ENCODE data around the gene POLR2F.
A peak's percentile ranks its signal among the peaks of the same experiment; 100 is the strongest.

POLR2F gene

DNA sequence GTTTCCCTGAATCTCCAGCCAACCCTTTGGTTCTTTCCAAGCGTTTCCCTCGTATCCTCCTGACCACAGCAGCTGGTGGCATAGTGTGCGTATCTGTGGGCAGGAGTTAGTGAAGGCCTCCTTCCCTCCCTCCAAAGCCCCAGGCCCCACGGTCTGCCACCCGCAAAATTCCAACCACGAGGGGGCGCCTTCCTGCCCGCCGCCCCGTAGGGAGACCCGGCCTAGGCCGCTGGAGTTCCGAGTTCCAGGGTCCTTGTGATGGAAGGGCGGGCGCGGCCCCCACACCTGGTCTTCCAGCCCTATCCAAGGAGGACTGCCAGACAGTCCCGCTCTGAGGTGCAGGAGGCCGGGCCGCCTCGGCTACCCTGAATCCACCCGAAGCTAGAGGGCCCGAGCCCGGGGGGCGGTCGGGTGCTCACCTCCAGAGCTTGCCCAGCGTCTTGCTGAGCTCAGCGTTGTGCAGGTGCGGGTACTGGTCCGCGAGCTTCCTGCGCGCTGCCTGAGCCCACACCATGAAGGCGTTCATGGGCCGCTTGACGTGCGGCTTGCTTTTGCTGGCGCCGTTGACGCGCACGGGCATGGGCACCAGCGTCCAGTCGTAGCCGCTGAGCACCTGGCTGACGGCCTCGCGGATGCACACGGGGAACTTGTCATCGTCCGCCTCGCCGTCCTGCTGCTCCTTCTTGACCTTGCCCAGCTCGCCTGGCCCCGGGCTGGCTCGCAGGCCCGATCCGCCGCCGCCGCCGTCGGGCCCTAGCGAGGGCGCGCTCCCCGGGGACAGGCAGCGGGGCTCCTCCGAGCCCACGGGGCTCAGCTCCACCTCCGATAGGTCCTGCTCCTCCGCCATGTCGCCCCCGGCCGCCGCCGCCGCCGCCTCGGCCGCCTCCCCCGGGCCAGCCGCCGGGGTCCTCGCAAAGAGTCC lies 29.7 kb downstream of the POLR2F start:
- no peak for DNase-seq

DNA sequence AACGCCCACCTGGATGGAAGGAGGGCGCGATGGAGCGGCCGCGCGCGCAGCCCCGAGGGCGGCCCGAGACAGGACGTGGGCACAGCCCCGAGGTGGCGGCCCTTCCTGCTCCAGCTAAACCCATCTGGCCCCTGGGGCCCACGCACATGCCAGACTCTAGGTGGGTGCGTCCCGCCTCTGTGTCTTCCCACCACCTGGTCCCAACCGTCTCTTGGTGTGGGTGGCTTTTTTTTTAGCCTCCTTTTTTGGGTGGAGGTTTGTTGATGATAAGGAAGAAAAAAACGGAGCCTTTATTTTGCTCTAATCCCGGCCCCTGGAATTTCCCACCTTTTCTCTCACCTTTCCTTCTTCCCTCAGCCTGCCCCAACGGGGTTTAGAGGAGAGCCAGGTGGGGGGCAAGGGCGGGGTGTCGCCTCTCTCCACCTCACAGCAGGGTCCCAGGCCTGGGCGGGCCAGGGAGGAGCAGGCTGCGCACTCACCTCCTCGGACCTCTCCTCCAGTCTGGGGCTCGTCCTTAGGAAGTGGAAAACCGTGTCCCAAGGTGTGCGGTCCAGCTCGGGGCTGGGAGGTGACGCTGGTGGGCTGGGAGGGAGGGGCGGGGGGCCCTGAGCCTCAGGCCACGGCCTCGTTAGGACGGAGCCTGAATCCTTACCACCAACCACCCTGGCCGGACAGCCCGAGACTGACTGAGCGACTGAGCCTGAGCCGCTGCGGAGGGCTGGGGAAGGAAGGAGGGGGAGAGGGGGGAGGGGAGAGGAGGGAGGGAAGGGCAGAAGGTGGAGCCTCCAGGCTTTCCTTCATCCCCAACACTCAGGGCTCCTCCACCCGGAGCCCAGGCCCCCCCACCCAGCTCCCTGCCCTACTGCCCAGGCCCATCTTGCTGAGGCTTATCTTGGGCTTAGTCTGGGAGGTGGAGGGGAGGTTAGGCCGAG lies 30.6 kb downstream of the POLR2F start, which contains the start of gene SOX10:
SOX10 (minus strand) TSS at position 696 of the 932 bp plus-strand sequence. CDS start 771 bp downstream, outside the sequence.
- DNase-seq, result no peak

- no peak for DNase-seq
Measured at GRCh38 chr22:37985050-37985585, 31.6 kb downstream of the POLR2F start.

DNA sequence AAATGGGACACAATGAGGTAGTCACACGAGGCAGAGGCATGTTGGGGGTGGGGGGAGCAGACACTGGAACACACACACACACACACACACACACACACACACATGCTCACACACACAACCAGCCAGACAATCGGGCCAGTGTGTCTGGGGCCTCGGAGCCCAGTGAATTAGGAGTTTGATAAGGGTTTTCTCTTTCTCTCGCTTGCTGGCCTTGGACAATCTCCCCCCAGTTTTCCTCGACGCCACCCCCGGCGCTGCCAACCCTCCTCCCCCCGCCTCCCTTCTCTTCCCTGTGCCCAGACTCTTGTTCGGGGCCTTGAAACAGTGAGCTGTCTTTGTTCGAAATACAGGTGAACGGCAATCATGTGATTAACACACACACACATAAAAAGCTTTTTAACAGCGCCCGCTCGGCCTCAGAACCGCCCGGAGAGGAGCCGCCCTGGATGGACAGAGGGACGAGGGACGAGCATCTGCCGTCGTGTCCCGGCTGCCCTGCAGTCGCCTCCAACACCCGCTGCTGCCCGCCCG lies 32.3 kb downstream of the POLR2F start:
- no peak for DNase-seq

DNA sequence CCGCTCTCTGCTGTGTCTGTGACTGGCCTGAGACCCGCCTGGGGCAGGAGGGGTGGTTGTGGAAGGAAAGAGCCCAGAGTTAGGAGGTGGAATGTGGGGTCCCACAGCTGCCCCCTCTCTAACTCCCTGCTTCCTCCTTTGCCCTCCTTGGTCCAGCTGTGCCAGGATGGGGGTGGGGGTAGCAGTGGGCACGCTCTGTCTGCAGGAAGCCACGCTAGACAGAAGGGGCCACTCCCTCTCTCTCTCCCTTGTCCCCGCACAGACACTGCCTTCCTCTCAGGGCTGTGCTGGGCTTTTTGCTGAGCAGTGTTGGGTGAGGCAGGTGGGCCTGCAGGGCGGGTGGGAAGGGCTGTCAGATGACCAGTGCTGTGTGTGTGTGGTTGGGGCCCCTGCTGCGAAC lies 32.9 kb downstream of the POLR2F start:
- DNase-seq, result no peak

DNA sequence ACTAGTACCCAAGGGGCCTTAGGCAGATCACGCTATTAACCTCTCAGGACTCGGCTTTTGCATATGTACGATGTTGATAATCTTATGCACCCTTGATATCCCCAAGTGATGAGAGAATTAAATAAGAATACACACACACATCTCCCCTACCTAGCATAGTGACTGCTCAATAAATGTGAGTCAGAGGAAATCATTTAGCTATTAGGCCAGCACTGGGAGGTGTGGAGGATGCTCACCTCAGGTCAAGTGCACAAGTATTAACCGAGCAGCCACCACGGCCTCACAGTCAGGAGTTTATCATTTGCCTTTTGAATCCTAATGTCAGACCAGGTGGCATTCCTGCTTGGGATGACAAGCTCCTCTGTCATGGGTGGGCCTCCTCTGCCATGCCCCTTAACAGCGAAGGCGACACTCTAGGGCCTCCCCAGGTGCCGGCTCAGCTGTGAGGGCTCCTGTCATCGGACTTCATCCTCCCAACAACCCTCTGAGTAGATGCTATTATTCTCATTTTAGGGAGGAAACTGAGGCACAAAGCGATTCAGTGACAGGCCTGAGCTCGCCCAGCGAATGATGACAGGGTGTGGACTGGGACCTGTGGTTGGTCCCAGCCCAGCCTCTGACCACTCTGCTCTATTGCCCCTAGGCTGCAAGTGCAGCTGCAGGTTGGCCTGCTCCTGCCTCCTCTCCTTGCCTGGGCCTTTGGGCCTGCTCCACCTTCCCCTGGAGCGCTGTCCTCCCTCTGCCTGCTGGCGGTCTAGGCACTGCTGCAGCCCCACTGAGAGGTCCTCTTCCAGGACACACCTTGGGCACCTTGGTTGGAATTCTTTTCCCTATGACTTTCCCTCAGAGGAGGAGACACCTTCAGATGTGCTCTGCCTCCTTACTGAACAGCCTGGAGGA lies 35.9 kb downstream of the POLR2F start:
- DNase-seq, result no peak

DNA sequence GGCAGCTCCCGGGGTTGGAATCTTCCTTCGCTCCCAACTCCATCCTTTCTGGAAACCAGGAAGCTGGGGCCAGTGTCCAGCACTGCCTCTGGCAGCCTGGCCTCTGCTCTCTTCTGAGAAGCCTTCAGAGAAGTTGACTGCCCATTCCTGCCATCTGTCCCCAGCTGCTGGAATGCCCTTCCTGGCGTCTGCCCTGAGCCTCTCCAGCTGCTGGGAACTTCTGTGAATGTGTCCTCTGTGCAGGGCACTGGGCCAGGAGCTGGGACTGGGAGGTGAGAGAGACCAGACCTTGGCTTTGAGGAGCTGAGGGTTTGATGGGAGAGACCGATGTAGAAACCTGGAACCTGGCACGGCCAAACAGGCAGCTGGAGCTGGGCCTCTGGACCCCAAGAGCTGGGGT lies 36.8 kb downstream of the POLR2F start:
- no peak for DNase-seq

GRCh38 chr22:37990862-37991261 lies 37.4 kb downstream of the POLR2F start:
- DNase-seq, result no peak

DNA sequence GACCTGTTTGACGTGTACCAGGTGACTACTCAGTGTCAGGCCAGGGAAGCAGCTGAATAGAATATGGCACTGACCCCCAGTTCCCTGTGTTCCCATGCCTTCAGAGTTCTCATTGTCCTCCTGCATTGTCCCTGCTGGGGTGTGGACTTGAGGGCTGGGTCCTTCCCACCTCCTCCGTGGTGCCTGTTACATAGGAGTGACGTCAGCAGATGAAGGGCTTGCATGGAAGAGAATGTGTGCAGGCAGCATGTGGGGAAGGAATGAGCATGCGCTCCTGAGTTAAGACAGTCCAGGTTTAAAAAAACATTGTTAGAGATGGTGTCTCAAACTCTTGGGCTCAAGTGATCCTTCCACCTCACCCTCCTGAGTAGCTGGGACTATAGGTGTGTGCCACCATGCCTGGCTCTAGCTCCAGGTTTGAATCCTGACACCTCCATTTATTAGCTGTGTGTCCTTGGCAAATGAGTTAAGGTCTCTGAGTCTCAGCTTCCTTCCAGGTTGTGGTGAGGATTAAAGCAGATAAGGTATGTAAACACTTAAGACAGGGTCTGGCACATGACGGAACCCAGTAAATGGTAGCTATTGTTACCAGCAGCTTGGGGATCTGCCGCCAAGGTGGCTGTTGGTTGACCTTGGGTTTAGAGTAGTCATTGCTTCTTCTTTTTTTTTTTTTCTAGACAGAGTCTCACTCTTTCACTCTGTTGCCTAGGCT lies 38.4 kb downstream of the POLR2F start:
- DNase-seq, result no peak

GRCh38 chr22:37994049-37994448 lies 40.5 kb downstream of the POLR2F start:
- DNase-seq, result no peak

DNA sequence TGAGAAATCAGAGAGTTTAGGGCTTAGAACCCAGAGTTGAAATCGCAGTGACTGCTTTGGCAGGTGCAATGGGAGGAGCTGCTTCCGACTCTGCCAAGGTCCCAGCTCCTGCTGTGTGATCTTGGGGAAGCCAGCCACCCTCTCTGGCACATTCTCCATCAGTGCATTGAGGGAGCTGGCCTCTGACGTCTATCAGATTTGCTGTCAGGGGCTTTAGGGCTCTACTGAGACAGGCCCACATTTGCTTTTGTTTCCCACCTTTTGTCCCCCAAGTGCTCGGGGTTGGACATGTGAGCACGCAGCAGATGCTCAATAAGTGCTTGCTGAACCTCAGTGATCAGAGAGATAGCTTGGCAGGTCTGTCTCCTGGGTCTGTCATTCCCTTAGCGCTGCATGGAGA lies 41.5 kb downstream of the POLR2F start:
- no peak for DNase-seq

- no peak for DNase-seq
Measured at GRCh38 chr22:37995460-37995859, 42.0 kb downstream of the POLR2F start.

- no peak for DNase-seq
Measured at GRCh38 chr22:37996079-37996478, 42.6 kb downstream of the POLR2F start.

GRCh38 chr22:37996515-37997246 lies 43.2 kb downstream of the POLR2F start:
- no peak for DNase-seq

DNA sequence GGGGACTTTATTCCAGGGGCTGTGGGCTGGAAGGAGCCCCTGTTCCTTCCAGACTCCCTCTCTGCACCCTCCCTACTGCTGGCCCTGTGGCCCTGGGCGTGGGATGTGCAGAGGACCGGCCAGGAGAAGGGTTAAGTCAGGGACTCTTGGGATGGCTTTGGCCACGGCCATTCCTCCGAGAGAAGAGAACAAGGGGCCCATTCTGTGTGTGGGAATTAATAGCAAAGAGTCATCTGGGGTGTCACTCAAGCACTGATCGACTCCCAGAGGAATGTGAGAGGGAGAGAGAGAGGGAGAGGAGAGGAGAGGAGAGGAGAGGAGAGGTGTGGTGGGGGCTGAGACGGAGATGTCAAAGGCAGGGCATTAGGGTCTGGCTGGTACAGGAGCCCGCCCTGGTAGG lies 45.0 kb downstream of the POLR2F start:
- no peak for DNase-seq

DNA sequence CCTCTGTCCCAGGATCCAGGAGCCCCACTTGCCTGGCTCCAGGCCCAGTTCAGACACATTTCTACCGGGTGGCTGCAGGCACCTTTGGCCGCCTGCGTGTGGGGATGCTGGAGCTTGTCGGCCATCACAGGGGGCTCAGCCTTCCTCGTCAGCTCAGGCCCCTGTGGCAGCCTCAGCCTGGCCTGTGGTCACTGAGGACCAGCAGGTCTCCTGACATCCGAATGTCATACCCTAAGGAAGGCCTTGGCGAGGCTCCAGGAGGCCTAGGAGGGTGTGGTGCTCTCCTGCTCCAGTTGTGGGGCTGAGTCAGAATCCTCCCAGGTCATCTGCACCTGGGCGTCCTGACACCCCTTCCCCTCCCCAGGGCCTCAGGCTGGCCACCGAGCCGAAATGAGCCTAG lies 45.7 kb downstream of the POLR2F start:
- no peak for DNase-seq

GRCh38 chr22:37999640-38000272 lies 46.3 kb downstream of the POLR2F start:
- DNase-seq, result peak in 1 of 2 experiments; percentile 21

DNA sequence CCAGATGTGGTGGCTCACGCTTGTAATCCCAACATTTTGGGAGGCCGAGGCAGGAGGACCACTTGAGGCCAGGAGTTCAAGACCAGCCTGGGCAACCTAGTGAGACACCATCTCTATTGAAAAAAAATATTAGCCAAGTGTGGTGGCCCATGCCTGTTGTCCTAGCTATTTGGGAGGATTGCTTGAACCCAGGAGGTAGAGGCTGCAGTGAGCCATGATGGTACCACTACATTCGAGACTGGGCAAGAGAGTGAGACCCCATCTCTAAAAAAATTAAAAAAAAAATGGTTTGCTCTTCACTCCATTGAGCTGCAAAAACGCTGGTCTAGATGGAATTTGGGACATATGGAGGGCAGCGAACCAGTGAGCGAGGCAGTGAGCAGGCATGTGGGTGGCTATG lies 52.4 kb downstream of the POLR2F start:
- no peak for DNase-seq

DNA sequence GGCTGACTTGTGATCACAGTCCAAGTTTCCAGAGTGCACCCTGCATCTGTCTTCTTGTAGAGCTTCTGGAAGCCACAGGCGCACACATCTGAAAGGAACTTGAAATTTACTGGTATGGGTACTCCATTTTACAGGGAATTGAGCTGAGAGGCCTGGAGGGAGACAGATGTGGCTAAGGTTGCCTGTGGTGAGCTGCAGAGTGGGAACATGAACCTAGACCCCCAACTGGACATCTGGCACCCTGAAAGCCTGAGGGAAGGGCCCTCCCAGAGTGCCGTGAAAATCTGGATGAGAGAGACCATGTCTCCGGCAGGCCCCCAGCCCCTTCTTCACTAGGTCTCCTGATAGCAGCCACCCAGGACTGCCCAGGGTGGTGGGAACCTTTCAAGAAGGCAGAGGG lies 53.4 kb downstream of the POLR2F start:
- DNase-seq, result no peak

DNA sequence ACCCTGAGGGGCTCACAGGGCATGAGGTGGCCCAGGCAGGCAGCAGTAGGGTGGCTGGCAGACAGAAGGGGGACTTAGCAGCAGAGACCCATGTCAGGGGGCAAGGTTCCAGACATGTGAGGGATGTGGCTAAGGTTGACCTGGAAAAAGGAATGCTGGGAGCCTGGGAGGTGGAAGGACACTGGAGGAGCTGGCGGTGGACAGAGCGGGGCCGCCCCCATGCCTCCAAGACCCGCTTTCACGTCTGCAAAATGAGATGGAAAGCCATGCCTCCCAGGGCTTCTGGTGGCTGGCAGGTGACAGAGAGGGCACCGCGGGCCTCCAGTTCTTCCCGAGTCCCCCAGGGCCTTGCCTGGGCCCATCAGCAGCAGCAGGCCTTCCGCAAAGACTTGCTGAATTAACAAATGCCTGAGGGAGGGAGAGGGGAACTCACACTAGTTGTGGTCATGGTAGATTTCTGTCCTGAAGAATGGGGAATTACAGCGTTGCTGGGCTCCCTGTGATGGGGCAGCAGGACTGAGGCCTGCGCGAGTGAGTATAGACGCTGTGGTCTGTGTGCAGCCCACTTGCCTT lies 53.9 kb downstream of the POLR2F start:
- DNase-seq, result no peak
